K562 (cell line): ENCODE measurements around the gene SLC3A2. TPM values are rescaled to one million over a fixed set of nuclear protein-coding genes. Genes with fewer than 3 reads are reported as not detected.

Experiments
- E2F5 ChIP-seq: sonication (generic); formaldehyde crosslinking; IDR thresholded peaks from 2 replicates; pipeline ENCODE4 v1.8.0; 2022; ENCODE audit warnings: mild to moderate bottlenecking, missing genetic modification reagents
- ELF1 ChIP-seq: fragments of 200-800 bp; sonication (Bioruptor generic); IDR thresholded peaks from 2 replicates; pipeline ENCODE4 v1.6.1; 2016; ENCODE audit warnings: missing genetic modification characterization, missing compliant biosample characterization
- HMG20A ChIP-seq: fragments of 450-650 bp; formaldehyde crosslinking; conservative IDR thresholded peaks from 2 replicates; pipeline ENCODE4 v1.4.0; 2020; ENCODE audit warnings: mild to moderate bottlenecking, mixed read lengths
- MEF2A ChIP-seq: IDR thresholded peaks from 2 replicates; pipeline ENCODE4 v1.6.1; 2011; ENCODE audit warnings: low read depth, mild to moderate bottlenecking, low read length, moderate library complexity; ENCODE audit not compliant: control insufficient read depth
- MXI1 ChIP-seq: IDR thresholded peaks from 2 replicates; pipeline ENCODE4 v1.6.1; 2011; ENCODE audit warnings: low read depth, mild to moderate bottlenecking, improper control_type of control experiment, low read length
- PCBP2 ChIP-seq: fragments of 200-400 bp; formaldehyde crosslinking; IDR thresholded peaks from 2 replicates; pipeline ENCODE4 v1.6.1; 2018; ENCODE audit warnings: low read length, low read depth, mild to moderate bottlenecking, moderate library complexity; ENCODE audit not compliant: poor library complexity, severe bottlenecking
- POLR2A ChIP-seq: fragments of 450-650 bp; conservative IDR thresholded peaks from 2 replicates; pipeline ENCODE4 v1.6.1; 2016
- ZBTB2 ChIP-seq: fragments of 450-650 bp; IDR thresholded peaks from 2 replicates; pipeline ENCODE4 v1.6.1; 2016; ENCODE audit warnings: antibody characterized with exemption
- ZNF263 ChIP-seq: sonication (generic); formaldehyde crosslinking; IDR thresholded peaks from 2 replicates; pipeline ENCODE4 v1.8.0; 2022; ENCODE audit warnings: mild to moderate bottlenecking, missing genetic modification reagents, borderline replicate concordance
- polyA plus RNA-seq, 8 experiments: library from polyadenylated mRNA; depleted of rRNA in 4 of 8; stranded (reverse) in 5 of 8; unstranded in 3 of 8; fragments of >200 nt; fragmentation: Nextera tagmentation in 2 of 8; fragmentation: Illumina TruSeq in 1 of 8; extraction: Ambion mirVana in 2 of 8; extraction: Trizol in 1 of 8; gene quantifications; 2 replicates each; pipeline versions ENCODE4 v1.2.1 to v1.2.3, GENCODE V29; 2011 to 2014; ENCODE audit warnings: inconsistent platforms in 1 of 8, missing spikeins in 1 of 8
- total RNA-seq, 7 experiments: library from RNA; depleted of rRNA in 6 of 7; stranded (reverse); fragments of >200 nt in 6 of 7; fragmentation: Illumina TruSeq in 2 of 7; extraction: Trizol in 2 of 7; gene quantifications; 2 replicates each; pipeline versions ENCODE4 v1.2.1 to v1.2.3, GENCODE V29; 2011 to 2021; ENCODE audit warnings: low replicate concordance in 1 of 7
- TF ChIP-seq, protein P1 (sequence below), 2 experiments: fragments of 450-650 bp in 1 of 2; IDR thresholded peaks; 2 replicates each; pipeline ENCODE4 v1.6.1; 2011 to 2017; ENCODE audit warnings: low read depth in 2 of 2, antibody characterized with exemption in 1 of 2, borderline replicate concordance in 1 of 2, low read length in 1 of 2, mild to moderate bottlenecking in 1 of 2, mixed read lengths in 1 of 2; ENCODE audit not compliant: control insufficient read depth in 1 of 2
- TF ChIP-seq, protein P2 (sequence below): fragments of 250-450 bp; sonication (Bioruptor Pico); IDR thresholded peaks from 2 replicates; pipeline ENCODE4 v1.4.0; 2020; ENCODE audit warnings: mild to moderate bottlenecking, moderate library complexity, borderline replicate concordance
- TF ChIP-seq, protein P3 (sequence below), 2 experiments: fragments of 150-350 bp in 1 of 2; IDR thresholded peaks; 2 replicates each; pipeline ENCODE4 v1.6.1; 2012 to 2016; ENCODE audit warnings: low read depth in 2 of 2, low read length in 2 of 2, mild to moderate bottlenecking in 1 of 2, moderate library complexity in 1 of 2

SLC3A2 gene
- total and polyA plus RNA-seq, 9 of the 15 experiments (the other 6 are each of a cell fraction or from before 2014, with no cell fraction given) = 20.0 to 296 (median 214) TPM

- TF ChIP-seq ZNF263 (CRISPR knock-in tag) = no peak
- TF ChIP-seq MEF2A = 0 out of 2 replicates have a peak, but pooled peaks have one; percentile 2
- TF ChIP-seq, protein P1, sequence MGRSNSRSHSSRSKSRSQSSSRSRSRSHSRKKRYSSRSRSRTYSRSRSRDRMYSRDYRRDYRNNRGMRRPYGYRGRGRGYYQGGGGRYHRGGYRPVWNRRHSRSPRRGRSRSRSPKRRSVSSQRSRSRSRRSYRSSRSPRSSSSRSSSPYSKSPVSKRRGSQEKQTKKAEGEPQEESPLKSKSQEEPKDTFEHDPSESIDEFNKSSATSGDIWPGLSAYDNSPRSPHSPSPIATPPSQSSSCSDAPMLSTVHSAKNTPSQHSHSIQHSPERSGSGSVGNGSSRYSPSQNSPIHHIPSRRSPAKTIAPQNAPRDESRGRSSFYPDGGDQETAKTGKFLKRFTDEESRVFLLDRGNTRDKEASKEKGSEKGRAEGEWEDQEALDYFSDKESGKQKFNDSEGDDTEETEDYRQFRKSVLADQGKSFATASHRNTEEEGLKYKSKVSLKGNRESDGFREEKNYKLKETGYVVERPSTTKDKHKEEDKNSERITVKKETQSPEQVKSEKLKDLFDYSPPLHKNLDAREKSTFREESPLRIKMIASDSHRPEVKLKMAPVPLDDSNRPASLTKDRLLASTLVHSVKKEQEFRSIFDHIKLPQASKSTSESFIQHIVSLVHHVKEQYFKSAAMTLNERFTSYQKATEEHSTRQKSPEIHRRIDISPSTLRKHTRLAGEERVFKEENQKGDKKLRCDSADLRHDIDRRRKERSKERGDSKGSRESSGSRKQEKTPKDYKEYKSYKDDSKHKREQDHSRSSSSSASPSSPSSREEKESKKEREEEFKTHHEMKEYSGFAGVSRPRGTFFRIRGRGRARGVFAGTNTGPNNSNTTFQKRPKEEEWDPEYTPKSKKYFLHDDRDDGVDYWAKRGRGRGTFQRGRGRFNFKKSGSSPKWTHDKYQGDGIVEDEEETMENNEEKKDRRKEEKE (IDR thresholded peaks at IDR 0.05; ENCODE audit: borderline replicate concordance in 1 of 2, control insufficient read depth in 1 of 2, low read depth in 2 of 2, low read length in 1 of 2) = 0 out of 4 replicates have a peak, but pooled peaks of 1 of the 2 experiments have one; percentile 40
- no peak for TF ChIP-seq HMG20A (CRISPR knock-in tag)
- peak; percentile 14; the same call in 1 of the 2 replicates for TF ChIP-seq MXI1
- no peak for TF ChIP-seq ELF1 (tag)
- no peak for TF ChIP-seq PCBP2
- no peak for TF ChIP-seq POLR2A
- peak; percentile 50; the same call in 1 of the 2 replicates for TF ChIP-seq E2F5
- no peak for TF ChIP-seq ZBTB2
- TF ChIP-seq, protein P2, sequence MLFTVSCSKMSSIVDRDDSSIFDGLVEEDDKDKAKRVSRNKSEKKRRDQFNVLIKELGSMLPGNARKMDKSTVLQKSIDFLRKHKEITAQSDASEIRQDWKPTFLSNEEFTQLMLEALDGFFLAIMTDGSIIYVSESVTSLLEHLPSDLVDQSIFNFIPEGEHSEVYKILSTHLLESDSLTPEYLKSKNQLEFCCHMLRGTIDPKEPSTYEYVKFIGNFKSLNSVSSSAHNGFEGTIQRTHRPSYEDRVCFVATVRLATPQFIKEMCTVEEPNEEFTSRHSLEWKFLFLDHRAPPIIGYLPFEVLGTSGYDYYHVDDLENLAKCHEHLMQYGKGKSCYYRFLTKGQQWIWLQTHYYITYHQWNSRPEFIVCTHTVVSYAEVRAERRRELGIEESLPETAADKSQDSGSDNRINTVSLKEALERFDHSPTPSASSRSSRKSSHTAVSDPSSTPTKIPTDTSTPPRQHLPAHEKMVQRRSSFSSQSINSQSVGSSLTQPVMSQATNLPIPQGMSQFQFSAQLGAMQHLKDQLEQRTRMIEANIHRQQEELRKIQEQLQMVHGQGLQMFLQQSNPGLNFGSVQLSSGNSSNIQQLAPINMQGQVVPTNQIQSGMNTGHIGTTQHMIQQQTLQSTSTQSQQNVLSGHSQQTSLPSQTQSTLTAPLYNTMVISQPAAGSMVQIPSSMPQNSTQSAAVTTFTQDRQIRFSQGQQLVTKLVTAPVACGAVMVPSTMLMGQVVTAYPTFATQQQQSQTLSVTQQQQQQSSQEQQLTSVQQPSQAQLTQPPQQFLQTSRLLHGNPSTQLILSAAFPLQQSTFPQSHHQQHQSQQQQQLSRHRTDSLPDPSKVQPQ (CRISPR knock-in tag) = no peak
- TF ChIP-seq, protein P3, sequence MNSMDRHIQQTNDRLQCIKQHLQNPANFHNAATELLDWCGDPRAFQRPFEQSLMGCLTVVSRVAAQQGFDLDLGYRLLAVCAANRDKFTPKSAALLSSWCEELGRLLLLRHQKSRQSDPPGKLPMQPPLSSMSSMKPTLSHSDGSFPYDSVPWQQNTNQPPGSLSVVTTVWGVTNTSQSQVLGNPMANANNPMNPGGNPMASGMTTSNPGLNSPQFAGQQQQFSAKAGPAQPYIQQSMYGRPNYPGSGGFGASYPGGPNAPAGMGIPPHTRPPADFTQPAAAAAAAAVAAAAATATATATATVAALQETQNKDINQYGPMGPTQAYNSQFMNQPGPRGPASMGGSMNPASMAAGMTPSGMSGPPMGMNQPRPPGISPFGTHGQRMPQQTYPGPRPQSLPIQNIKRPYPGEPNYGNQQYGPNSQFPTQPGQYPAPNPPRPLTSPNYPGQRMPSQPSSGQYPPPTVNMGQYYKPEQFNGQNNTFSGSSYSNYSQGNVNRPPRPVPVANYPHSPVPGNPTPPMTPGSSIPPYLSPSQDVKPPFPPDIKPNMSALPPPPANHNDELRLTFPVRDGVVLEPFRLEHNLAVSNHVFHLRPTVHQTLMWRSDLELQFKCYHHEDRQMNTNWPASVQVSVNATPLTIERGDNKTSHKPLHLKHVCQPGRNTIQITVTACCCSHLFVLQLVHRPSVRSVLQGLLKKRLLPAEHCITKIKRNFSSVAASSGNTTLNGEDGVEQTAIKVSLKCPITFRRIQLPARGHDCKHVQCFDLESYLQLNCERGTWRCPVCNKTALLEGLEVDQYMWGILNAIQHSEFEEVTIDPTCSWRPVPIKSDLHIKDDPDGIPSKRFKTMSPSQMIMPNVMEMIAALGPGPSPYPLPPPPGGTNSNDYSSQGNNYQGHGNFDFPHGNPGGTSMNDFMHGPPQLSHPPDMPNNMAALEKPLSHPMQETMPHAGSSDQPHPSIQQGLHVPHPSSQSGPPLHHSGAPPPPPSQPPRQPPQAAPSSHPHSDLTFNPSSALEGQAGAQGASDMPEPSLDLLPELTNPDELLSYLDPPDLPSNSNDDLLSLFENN (IDR thresholded peaks at IDR 0.05; ENCODE audit: low read depth in 2 of 2, low read length in 2 of 2) = 0 out of 4 replicates have a peak, but pooled peaks of 1 of the 2 experiments have one; percentile 1
These were observed 28.7 kb upstream of the SLC3A2 start (continued) for GRCh38 chr11:62851807-62852522.
